Sigmoid colon (tissue), 7 donors: ENCODE data around the gene STK11IP. TPM values are rescaled to one million over a fixed set of nuclear protein-coding genes. Genes with fewer than 3 reads are reported as not detected.

Source experiments
- DNase-seq: peaks from one replicate; pipeline ENCODE4 v3.0.0-alpha.2; 2019
- H3K27ac ChIP-seq, 4 donors: fragments of 200-600 bp; sonication (generic); one replicate each; pipeline ENCODE4 v1.5.1; 2016 to 2019; ENCODE audit warnings: mild to moderate bottlenecking in 1 of 4
- H3K27me3 ChIP-seq, 3 donors: fragments of 200-600 bp; sonication (generic); one replicate each; pipeline ENCODE4 v1.5.1; 2019; ENCODE audit warnings: mild to moderate bottlenecking in 1 of 3
- H3K36me3 ChIP-seq, 4 donors: fragments of 200-600 bp; sonication (generic); one replicate each; pipeline ENCODE4 v1.5.1; 2016 to 2019
- H3K4me1 ChIP-seq, 4 donors: fragments of 200-600 bp; sonication (generic); one replicate each; pipeline ENCODE4 v1.5.1; 2017 to 2019
- H3K4me3 ChIP-seq, 4 donors: fragments of 200-600 bp; sonication (generic); one replicate each; pipeline ENCODE4 v1.5.1; 2017 to 2019; ENCODE audit warnings: mild to moderate bottlenecking in 2 of 4, moderate library complexity in 1 of 4
- H3K9me3 ChIP-seq, 4 donors: fragments of 200-600 bp in 3 of 4; sonication (generic) in 3 of 4; one replicate each; pipeline versions ENCODE4 v1.5.1 to v1.6.1; 2013 to 2019
- CTCF ChIP-seq, 4 experiments: fragments of 450-650 bp in 3 of 4; fragments of 200-600 bp in 1 of 4; IDR thresholded peaks; one replicate each; pipeline ENCODE4 v1.5.1; 2016 to 2019; ENCODE audit warnings: antibody characterized with exemption in 4 of 4, mild to moderate bottlenecking in 3 of 4, moderate library complexity in 2 of 4
- EP300 ChIP-seq, 4 donors: sonication (generic); formaldehyde crosslinking; IDR thresholded peaks; one replicate each; pipeline ENCODE4 v1.6.1; 2017; ENCODE audit warnings: antibody characterized with exemption in 4 of 4
- POLR2A ChIP-seq, 2 donors: fragments of 450-650 bp; IDR thresholded peaks; one replicate each; pipeline ENCODE4 v1.6.1; 2016; ENCODE audit warnings: antibody characterized with exemption in 2 of 2, mild to moderate bottlenecking in 2 of 2, moderate library complexity in 2 of 2
- POLR2AphosphoS5 ChIP-seq, 4 donors: sonication (generic); formaldehyde crosslinking; IDR thresholded peaks; one replicate each; pipeline ENCODE4 v1.6.1; 2017; ENCODE audit warnings: antibody characterized with exemption in 4 of 4
- WGBS, 2 donors: extraction: QIAGEN DNeasy Blood & Tissue Kit; methylation state at CpG; one replicate each; pipeline ENCODE4 v1.1.7; 2013; 5-methylcytosine and 5-hydroxymethylcytosine counted together
- intact Hi-C: fragments of 100-400 bp; cut with DNase I; formaldehyde crosslinking; loops from one replicate; pipeline ENCODE4 v1.15.1; 2023
- polyA plus RNA-seq, 3 donors: library from polyadenylated mRNA; stranded (reverse); fragments of 200-250 nt; gene quantifications; one replicate each; pipeline ENCODE4 v1.2.3, GENCODE V29; 2013
- total RNA-seq, 4 donors: library from RNA; depleted of rRNA; stranded (reverse); fragments of >200 nt; gene quantifications; one replicate each; pipeline ENCODE4 v1.1.0, GENCODE V29; 2016
- donor health status: healthy with polysubstance abuse.
- donor health status: Bipolar disorder and iron deficiency.
- donor health status: healthy.

Gene STK11IP
- total and polyA plus RNA-seq, 7 donors, result 6.9 to 36.7 (median 10.8) TPM

- Histone ChIP-seq H3K27me3 (no peaks in the 10 kb centered on the region), H3K4me3 (no peak overlapping the region), H3K36me3 (peaks cover 0 to 52% (median 4%) of the 10 kb centered on the region in 4 donors), H3K9me3 (no peaks in the 10 kb centered on the region), H3K27ac (no peak overlapping the region), H3K4me1 (peaks cover 0 to 5% (median 0%) of the 10 kb centered on the region in 4 donors)
- no peak for TF ChIP-seq POLR2AphosphoS5 (IDR thresholded peaks at IDR 0.05)
- TF ChIP-seq CTCF (IDR thresholded peaks at IDR 0.05), result no peak
- no peak for TF ChIP-seq EP300 (IDR thresholded peaks at IDR 0.05)
- no peak for TF ChIP-seq POLR2A (IDR thresholded peaks at IDR 0.05)
- intact Hi-C loops, result no loop called here
- no peak for DNase-seq
- 93 to 94% methylated on average over 20 of the region's 20 CpGs for WGBS, 2 donors
Measured at GRCh38 chr2:219559156-219559915, 38.3 kb upstream of the STK11IP start.

GRCh38 chr2:219560037-219560892 lies 37.4 kb upstream of the STK11IP start:
- no peak for DNase-seq
- Histone ChIP-seq H3K27ac (no peak overlapping the region), H3K4me3 (no peak overlapping the region), H3K36me3 (peaks cover 0 to 59% (median 4%) of the 10 kb centered on the region in 4 donors), H3K4me1 (peaks cover 0 to 5% (median 0%) of the 10 kb centered on the region in 4 donors), H3K9me3 (no peaks in the 10 kb centered on the region), H3K27me3 (no peaks in the 10 kb centered on the region)
- peak in 2 of 4 experiments; percentile 25 to 82 for TF ChIP-seq CTCF (IDR thresholded peaks at IDR 0.05)
- no peak for TF ChIP-seq EP300 (IDR thresholded peaks at IDR 0.05)
- no peak for TF ChIP-seq POLR2A (IDR thresholded peaks at IDR 0.05)
- no peak for TF ChIP-seq POLR2AphosphoS5 (IDR thresholded peaks at IDR 0.05)
- WGBS, 2 donors, result 35 to 37% methylated on average over 8 of the region's 8 CpGs
- intact Hi-C loops, result no loop called here

GRCh38 chr2:219560893-219561178 lies 36.8 kb upstream of the STK11IP start:
- DNase-seq, result no peak
- intact Hi-C loops, result no loop called here

More at GRCh38 chr2:219560893-219561178, 36.8 kb upstream of the STK11IP start:
- TF ChIP-seq POLR2A (IDR thresholded peaks at IDR 0.05), result no peak
- TF ChIP-seq EP300 (IDR thresholded peaks at IDR 0.05), result no peak
- no peak for TF ChIP-seq POLR2AphosphoS5 (IDR thresholded peaks at IDR 0.05)
- no peak for TF ChIP-seq CTCF (IDR thresholded peaks at IDR 0.05)
- peaks cover 0 to 5% (median 0%) of the 10 kb centered on the region in 4 donors for H3K4me1 ChIP-seq
- H3K4me3 ChIP-seq, result no peak overlapping the region
- no peaks in the 10 kb centered on the region for H3K9me3 ChIP-seq
- H3K27me3 ChIP-seq, result no peaks in the 10 kb centered on the region
- H3K36me3 ChIP-seq, result peaks cover 0 to 55% (median 4%) of the 10 kb centered on the region in 4 donors
- no peak overlapping the region for H3K27ac ChIP-seq
- 86 to 89% methylated on average over 3 of the region's 3 CpGs for WGBS, 2 donors
